ENCODE measurements around the gene PCSK4. TPM values are rescaled to one million over a fixed set of nuclear protein-coding genes. Genes with fewer than 3 reads are reported as not detected.

Gene PCSK4
- total and polyA plus RNA-seq, 9 of the 15 experiments (the other 6 are each of a cell fraction or from before 2014, with no cell fraction given): 0.01 to 9.1 (median 2.1) TPM; not detected in 1

DNA sequence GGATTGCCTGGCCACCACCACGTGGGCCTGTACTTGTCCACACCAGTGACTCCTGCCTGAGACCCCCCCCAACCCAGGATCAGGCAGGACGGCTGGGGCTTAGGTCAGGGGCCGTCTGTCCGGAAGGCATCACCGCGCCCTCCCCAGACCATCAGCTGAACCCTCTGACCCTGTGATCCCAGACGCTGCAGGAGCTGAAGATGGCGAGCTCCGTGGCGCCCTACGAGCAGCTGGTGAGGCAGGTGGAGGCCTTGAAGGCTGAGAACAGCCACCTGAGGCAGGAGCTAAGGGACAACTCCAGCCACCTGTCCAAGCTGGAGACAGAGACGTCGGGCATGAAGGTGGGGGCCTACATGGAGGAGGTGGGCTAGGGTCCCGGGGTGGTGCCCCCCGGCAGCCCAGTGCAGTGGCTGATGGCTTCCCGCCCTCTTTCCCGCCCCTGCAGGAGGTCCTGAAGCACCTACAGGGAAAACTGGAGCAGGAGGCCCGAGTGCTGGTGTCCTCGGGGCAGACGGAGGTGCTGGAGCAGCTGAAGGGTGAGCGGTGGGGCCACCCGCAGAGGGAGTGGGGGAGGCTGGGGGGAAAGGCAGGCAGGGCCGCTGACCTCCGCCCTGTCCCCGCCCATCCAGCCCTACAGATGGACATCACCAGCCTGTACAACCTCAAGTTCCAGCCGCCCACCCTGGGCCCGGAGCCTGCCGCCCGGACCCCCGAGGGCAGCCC is 37.2 kb downstream of the PCSK4 start (continued):
- TF ChIP-seq, protein P1, sequence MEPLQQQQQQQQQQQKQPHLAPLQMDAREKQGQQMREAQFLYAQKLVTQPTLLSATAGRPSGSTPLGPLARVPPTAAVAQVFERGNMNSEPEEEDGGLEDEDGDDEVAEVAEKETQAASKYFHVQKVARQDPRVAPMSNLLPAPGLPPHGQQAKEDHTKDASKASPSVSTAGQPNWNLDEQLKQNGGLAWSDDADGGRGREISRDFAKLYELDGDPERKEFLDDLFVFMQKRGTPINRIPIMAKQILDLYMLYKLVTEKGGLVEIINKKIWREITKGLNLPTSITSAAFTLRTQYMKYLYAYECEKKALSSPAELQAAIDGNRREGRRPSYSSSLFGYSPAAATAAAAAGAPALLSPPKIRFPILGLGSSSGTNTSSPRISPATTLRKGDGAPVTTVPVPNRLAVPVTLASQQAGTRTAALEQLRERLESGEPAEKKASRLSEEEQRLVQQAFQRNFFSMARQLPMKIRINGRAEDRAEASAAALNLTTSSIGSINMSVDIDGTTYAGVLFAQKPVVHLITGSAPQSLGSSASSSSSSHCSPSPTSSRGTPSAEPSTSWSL (CRISPR knock-in tag; IDR thresholded peaks at IDR 0.05; ENCODE audit: borderline replicate concordance): no peak
- TF ChIP-seq POLR2G (IDR thresholded peaks at IDR 0.05; ENCODE audit: low read depth, low read length): peak; percentile 50
- no peak for TF ChIP-seq TEAD4 (IDR thresholded peaks at IDR 0.05; ENCODE audit: low read length)
- 0 out of 2 replicates have a peak, but pooled peaks have one; percentile 11 for TF ChIP-seq TEAD4 (CRISPR knock-in tag; IDR thresholded peaks at IDR 0.05; ENCODE audit: borderline replicate concordance)
- no peak for TF ChIP-seq KDM1A (IDR thresholded peaks at IDR 0.05)
- TF ChIP-seq, protein P2, sequence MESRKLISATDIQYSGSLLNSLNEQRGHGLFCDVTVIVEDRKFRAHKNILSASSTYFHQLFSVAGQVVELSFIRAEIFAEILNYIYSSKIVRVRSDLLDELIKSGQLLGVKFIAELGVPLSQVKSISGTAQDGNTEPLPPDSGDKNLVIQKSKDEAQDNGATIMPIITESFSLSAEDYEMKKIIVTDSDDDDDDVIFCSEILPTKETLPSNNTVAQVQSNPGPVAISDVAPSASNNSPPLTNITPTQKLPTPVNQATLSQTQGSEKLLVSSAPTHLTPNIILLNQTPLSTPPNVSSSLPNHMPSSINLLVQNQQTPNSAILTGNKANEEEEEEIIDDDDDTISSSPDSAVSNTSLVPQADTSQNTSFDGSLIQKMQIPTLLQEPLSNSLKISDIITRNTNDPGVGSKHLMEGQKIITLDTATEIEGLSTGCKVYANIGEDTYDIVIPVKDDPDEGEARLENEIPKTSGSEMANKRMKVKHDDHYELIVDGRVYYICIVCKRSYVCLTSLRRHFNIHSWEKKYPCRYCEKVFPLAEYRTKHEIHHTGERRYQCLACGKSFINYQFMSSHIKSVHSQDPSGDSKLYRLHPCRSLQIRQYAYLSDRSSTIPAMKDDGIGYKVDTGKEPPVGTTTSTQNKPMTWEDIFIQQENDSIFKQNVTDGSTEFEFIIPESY (CRISPR knock-in tag; IDR thresholded peaks at IDR 0.05): peak; percentile 57; the same call in 1 of the 2 replicates
- TF ChIP-seq ETV5 (CRISPR knock-in tag; IDR thresholded peaks at IDR 0.05; ENCODE audit: low read depth): no peak
- TF ChIP-seq, protein P3, sequence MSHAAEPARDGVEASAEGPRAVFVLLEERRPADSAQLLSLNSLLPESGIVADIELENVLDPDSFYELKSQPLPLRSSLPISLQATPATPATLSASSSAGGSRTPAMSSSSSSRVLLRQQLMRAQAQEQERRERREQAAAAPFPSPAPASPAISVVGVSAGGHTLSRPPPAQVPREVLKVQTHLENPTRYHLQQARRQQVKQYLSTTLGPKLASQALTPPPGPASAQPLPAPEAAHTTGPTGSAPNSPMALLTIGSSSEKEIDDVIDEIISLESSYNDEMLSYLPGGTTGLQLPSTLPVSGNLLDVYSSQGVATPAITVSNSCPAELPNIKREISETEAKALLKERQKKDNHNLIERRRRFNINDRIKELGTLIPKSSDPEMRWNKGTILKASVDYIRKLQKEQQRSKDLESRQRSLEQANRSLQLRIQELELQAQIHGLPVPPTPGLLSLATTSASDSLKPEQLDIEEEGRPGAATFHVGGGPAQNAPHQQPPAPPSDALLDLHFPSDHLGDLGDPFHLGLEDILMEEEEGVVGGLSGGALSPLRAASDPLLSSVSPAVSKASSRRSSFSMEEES (CRISPR knock-in tag; IDR thresholded peaks at IDR 0.05): no peak
- no peak for TF ChIP-seq FOSL1 (tag; conservative IDR thresholded peaks at IDR 0.05)
- TF ChIP-seq, protein P4, sequence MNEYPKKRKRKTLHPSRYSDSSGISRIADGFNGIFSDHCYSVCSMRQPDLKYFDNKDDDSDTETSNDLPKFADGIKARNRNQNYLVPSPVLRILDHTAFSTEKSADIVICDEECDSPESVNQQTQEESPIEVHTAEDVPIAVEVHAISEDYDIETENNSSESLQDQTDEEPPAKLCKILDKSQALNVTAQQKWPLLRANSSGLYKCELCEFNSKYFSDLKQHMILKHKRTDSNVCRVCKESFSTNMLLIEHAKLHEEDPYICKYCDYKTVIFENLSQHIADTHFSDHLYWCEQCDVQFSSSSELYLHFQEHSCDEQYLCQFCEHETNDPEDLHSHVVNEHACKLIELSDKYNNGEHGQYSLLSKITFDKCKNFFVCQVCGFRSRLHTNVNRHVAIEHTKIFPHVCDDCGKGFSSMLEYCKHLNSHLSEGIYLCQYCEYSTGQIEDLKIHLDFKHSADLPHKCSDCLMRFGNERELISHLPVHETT (CRISPR knock-in tag; conservative IDR thresholded peaks at IDR 0.05 in 1 of 2, IDR thresholded peaks at IDR 0.05 in 1 of 2): no peak
- TF ChIP-seq, protein P5, sequence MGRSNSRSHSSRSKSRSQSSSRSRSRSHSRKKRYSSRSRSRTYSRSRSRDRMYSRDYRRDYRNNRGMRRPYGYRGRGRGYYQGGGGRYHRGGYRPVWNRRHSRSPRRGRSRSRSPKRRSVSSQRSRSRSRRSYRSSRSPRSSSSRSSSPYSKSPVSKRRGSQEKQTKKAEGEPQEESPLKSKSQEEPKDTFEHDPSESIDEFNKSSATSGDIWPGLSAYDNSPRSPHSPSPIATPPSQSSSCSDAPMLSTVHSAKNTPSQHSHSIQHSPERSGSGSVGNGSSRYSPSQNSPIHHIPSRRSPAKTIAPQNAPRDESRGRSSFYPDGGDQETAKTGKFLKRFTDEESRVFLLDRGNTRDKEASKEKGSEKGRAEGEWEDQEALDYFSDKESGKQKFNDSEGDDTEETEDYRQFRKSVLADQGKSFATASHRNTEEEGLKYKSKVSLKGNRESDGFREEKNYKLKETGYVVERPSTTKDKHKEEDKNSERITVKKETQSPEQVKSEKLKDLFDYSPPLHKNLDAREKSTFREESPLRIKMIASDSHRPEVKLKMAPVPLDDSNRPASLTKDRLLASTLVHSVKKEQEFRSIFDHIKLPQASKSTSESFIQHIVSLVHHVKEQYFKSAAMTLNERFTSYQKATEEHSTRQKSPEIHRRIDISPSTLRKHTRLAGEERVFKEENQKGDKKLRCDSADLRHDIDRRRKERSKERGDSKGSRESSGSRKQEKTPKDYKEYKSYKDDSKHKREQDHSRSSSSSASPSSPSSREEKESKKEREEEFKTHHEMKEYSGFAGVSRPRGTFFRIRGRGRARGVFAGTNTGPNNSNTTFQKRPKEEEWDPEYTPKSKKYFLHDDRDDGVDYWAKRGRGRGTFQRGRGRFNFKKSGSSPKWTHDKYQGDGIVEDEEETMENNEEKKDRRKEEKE (IDR thresholded peaks at IDR 0.05; ENCODE audit: borderline replicate concordance in 1 of 2, control insufficient read depth in 1 of 2, low read depth in 2 of 2, low read length in 1 of 2): no peak
- TF ChIP-seq MCM2 (IDR thresholded peaks at IDR 0.05; ENCODE audit: low read depth): no peak
- no peak for TF ChIP-seq L3MBTL2 (IDR thresholded peaks at IDR 0.05)
- TF ChIP-seq SMARCA4 (IDR thresholded peaks at IDR 0.05): no peak
